Measurements from ENCODE around the gene MYOZ2. TPM values are rescaled to one million over a fixed set of nuclear protein-coding genes. Genes with fewer than 3 reads are reported as not detected.

Gene MYOZ2
- total and polyA plus RNA-seq, 2 experiments from 2014 or later: 18.0 to 54.0 TPM

GRCh38 chr4:119116021-119116420 lies 19.6 kb upstream of the MYOZ2 start:
- H3K27me3 ChIP-seq: no peaks in the 10 kb centered on the region
- no peak for DNase-seq (ENCODE audit: low read depth in 1 of 2, low spot score in 1 of 2)
- no peaks in the 10 kb centered on the region for H3K9me3 ChIP-seq (ENCODE audit: low read depth)
- no peaks in the 10 kb centered on the region for H3K36me3 ChIP-seq
- no peak overlapping the region for H3K4me3 ChIP-seq
- H3K27ac ChIP-seq: no peak overlapping the region
- TF ChIP-seq CTCF (IDR thresholded peaks at IDR 0.05; ENCODE audit: low read depth, low read length): no peak
- H3K4me1 ChIP-seq (ENCODE audit: low read depth): peaks cover 5% of the 10 kb centered on the region

- H3K27ac ChIP-seq: peak overlapping the region; percentile 14
- H3K9me3 ChIP-seq (ENCODE audit: low read depth): no peaks in the 10 kb centered on the region
- DNase-seq (ENCODE audit: low read depth in 1 of 2, low spot score in 1 of 2): no peak
- TF ChIP-seq CTCF (IDR thresholded peaks at IDR 0.05; ENCODE audit: low read depth, low read length): no peak
- no peaks in the 10 kb centered on the region for H3K27me3 ChIP-seq
- no peak overlapping the region for H3K4me3 ChIP-seq
- H3K36me3 ChIP-seq: no peaks in the 10 kb centered on the region
- peaks cover 5% of the 10 kb centered on the region for H3K4me1 ChIP-seq (ENCODE audit: low read depth)
Observed at GRCh38 chr4:119116925-119117900, 18.4 kb upstream of the MYOZ2 start.

GRCh38 chr4:119118397-119118796 lies 17.2 kb upstream of the MYOZ2 start:
- Histone ChIP-seq H3K4me3 (no peak overlapping the region), H3K9me3 (ENCODE audit: low read depth) (no peaks in the 10 kb centered on the region), H3K4me1 (ENCODE audit: low read depth) (peaks cover 5% of the 10 kb centered on the region), H3K36me3 (no peaks in the 10 kb centered on the region), H3K27ac (no peak overlapping the region), H3K27me3 (no peaks in the 10 kb centered on the region)
- peak in 1 of 2 donors; percentile 70 for DNase-seq (ENCODE audit: low read depth in 1 of 2, low spot score in 1 of 2)
- no peak for TF ChIP-seq CTCF (IDR thresholded peaks at IDR 0.05; ENCODE audit: low read depth, low read length)

GRCh38 chr4:119124352-119124751 lies 11.3 kb upstream of the MYOZ2 start:
- TF ChIP-seq CTCF (IDR thresholded peaks at IDR 0.05; ENCODE audit: low read depth, low read length): no peak
- DNase-seq (ENCODE audit: low read depth in 1 of 2, low spot score in 1 of 2): peak in 1 of 2 donors; percentile 75

GRCh38 chr4:119125931-119126330 lies 9.7 kb upstream of the MYOZ2 start:
- no peak for TF ChIP-seq CTCF (IDR thresholded peaks at IDR 0.05; ENCODE audit: low read depth, low read length)

More at GRCh38 chr4:119124352-119124751, 11.3 kb upstream of the MYOZ2 start:
- H3K36me3 ChIP-seq: no peaks in the 10 kb centered on the region
- H3K4me1 ChIP-seq (ENCODE audit: low read depth): peaks cover 8% of the 10 kb centered on the region
- H3K9me3 ChIP-seq (ENCODE audit: low read depth): no peaks in the 10 kb centered on the region
- no peak overlapping the region for H3K4me3 ChIP-seq
- H3K27me3 ChIP-seq: no peaks in the 10 kb centered on the region
- H3K27ac ChIP-seq: no peak overlapping the region

More at GRCh38 chr4:119125931-119126330, 9.7 kb upstream of the MYOZ2 start:
- Histone ChIP-seq H3K27ac (no peak overlapping the region), H3K4me3 (no peak overlapping the region), H3K27me3 (no peaks in the 10 kb centered on the region), H3K9me3 (ENCODE audit: low read depth) (no peaks in the 10 kb centered on the region), H3K4me1 (ENCODE audit: low read depth) (peaks cover 8% of the 10 kb centered on the region), H3K36me3 (no peaks in the 10 kb centered on the region)
- no peak for DNase-seq (ENCODE audit: low read depth in 1 of 2, low spot score in 1 of 2)

Measured in cardiac muscle cell (in vitro differentiated cells and primary cell).